HEK293 (cell line): ENCODE measurements around the gene MAD2L2.
A peak's percentile ranks its signal among the peaks of the same experiment; 100 is the strongest.

Experiments used
- ELK4 ChIP-seq: IDR thresholded peaks from 2 replicates; pipeline ENCODE4 v1.6.1; 2011; ENCODE audit warnings: mild to moderate bottlenecking, low read depth, low read length, borderline replicate concordance
- GLI4 ChIP-seq: fragments of 450-650 bp; formaldehyde crosslinking; IDR thresholded peaks from 2 replicates; pipeline ENCODE4 v1.5.1; 2016; ENCODE audit warnings: missing biosample characterization, missing genetic modification characterization
- HOXA7 ChIP-seq: sonication (generic); formaldehyde crosslinking; IDR thresholded peaks from 2 replicates; pipeline ENCODE4 v1.8.1; 2022; ENCODE audit warnings: missing genetic modification reagents, borderline replicate concordance
- KLF1 ChIP-seq: fragments of 450-650 bp; formaldehyde crosslinking; IDR thresholded peaks from 2 replicates; pipeline ENCODE4 v1.5.1; 2016; ENCODE audit warnings: missing biosample characterization, missing genetic modification characterization
- KLF8 ChIP-seq: fragments of 450-650 bp; formaldehyde crosslinking; IDR thresholded peaks from 2 replicates; pipeline ENCODE4 v1.5.1; 2016; ENCODE audit warnings: missing biosample characterization, missing genetic modification characterization
- PRDM2 ChIP-seq: fragments of 450-650 bp; formaldehyde crosslinking; IDR thresholded peaks from 2 replicates; pipeline ENCODE4 v1.5.1; 2016; ENCODE audit warnings: missing biosample characterization, missing genetic modification characterization, borderline replicate concordance
- SCRT2 ChIP-seq: fragments of 450-650 bp; formaldehyde crosslinking; IDR thresholded peaks from 2 replicates; pipeline ENCODE4 v1.5.1; 2016; ENCODE audit warnings: missing biosample characterization, missing genetic modification characterization
- ZBTB10 ChIP-seq: fragments of 450-650 bp; formaldehyde crosslinking; IDR thresholded peaks from 2 replicates; pipeline ENCODE4 v1.5.1; 2016; ENCODE audit warnings: missing biosample characterization, missing genetic modification characterization
- ZBTB17 ChIP-seq: fragments of 450-650 bp; formaldehyde crosslinking; IDR thresholded peaks from 2 replicates; pipeline ENCODE4 v1.5.1; 2016; ENCODE audit warnings: missing biosample characterization, missing genetic modification characterization
- ZBTB26 ChIP-seq: fragments of 450-650 bp; formaldehyde crosslinking; optimal IDR thresholded peaks from 2 replicates; pipeline ENCODE3; 2016; ENCODE audit warnings: missing biosample characterization, mild to moderate bottlenecking, missing genetic modification characterization
- ZBTB49 ChIP-seq: fragments of 450-650 bp; formaldehyde crosslinking; IDR thresholded peaks from 2 replicates; pipeline ENCODE4 v1.5.1; 2016; ENCODE audit warnings: missing biosample characterization, missing genetic modification characterization, low read depth
- ZEB2 ChIP-seq: fragments of 450-650 bp; formaldehyde crosslinking; IDR thresholded peaks from 2 replicates; pipeline ENCODE4 v1.5.1; 2016; ENCODE audit warnings: missing biosample characterization, missing genetic modification characterization
- ZNF132 ChIP-seq: fragments of 450-650 bp; formaldehyde crosslinking; IDR thresholded peaks from 2 replicates; pipeline ENCODE4 v1.5.1; 2017; ENCODE audit warnings: missing biosample characterization, missing genetic modification characterization, borderline replicate concordance
- ZNF140 ChIP-seq: fragments of 450-650 bp; formaldehyde crosslinking; IDR thresholded peaks from 2 replicates; pipeline ENCODE4 v1.5.1; 2016; ENCODE audit warnings: missing biosample characterization, missing genetic modification characterization
- ZNF148 ChIP-seq: fragments of 450-650 bp; formaldehyde crosslinking; IDR thresholded peaks from 2 replicates; pipeline ENCODE4 v1.5.0; 2017; ENCODE audit warnings: missing biosample characterization, missing genetic modification characterization, borderline replicate concordance
- ZNF157 ChIP-seq: fragments of 450-650 bp; formaldehyde crosslinking; IDR thresholded peaks from 2 replicates; pipeline ENCODE4 v1.5.1; 2016; ENCODE audit warnings: missing biosample characterization, missing genetic modification characterization
- ZNF19 ChIP-seq: fragments of 450-650 bp; formaldehyde crosslinking; IDR thresholded peaks from 2 replicates; pipeline ENCODE4; 2016; ENCODE audit warnings: missing biosample characterization, missing genetic modification characterization, low read depth
- ZNF514 ChIP-seq: fragments of 450-650 bp; formaldehyde crosslinking; IDR thresholded peaks from 2 replicates; pipeline ENCODE4 v1.5.1; 2016; ENCODE audit warnings: missing biosample characterization, missing genetic modification characterization
- ZNF549 ChIP-seq: fragments of 450-650 bp; IDR thresholded peaks from 2 replicates; pipeline ENCODE4 v1.5.1; 2018; ENCODE audit warnings: missing biosample characterization, missing genetic modification characterization, mild to moderate bottlenecking, inconsistent platforms, moderate library complexity
- ZNF580 ChIP-seq: fragments of 450-650 bp; formaldehyde crosslinking; IDR thresholded peaks from 2 replicates; pipeline ENCODE4 v1.5.1; 2016; ENCODE audit warnings: missing biosample characterization, missing genetic modification characterization
- ZNF76 ChIP-seq: fragments of 450-650 bp; formaldehyde crosslinking; IDR thresholded peaks from 2 replicates; pipeline ENCODE4; 2016; ENCODE audit warnings: low read depth, missing biosample characterization, missing genetic modification characterization, borderline replicate concordance
- ZNF776 ChIP-seq: fragments of 450-650 bp; formaldehyde crosslinking; IDR thresholded peaks from 2 replicates; pipeline ENCODE4 v1.5.0; 2017; ENCODE audit warnings: missing biosample characterization, missing genetic modification characterization, borderline replicate concordance
- ZNF792 ChIP-seq: fragments of 450-650 bp; formaldehyde crosslinking; IDR thresholded peaks from 2 replicates; pipeline ENCODE4 v1.5.1; 2016; ENCODE audit warnings: missing biosample characterization, missing genetic modification characterization

The MAD2L2 gene

GRCh38 chr1:11707621-11708276 is 26.8 kb upstream of the MAD2L2 start (continued):
- TF ChIP-seq ZBTB49 (tag by site-specific recombination): no peak
- no peak for TF ChIP-seq ZNF514 (tag by site-specific recombination)
- TF ChIP-seq ZNF549 (tag by site-specific recombination): no peak
- no peak for TF ChIP-seq KLF1 (tag by site-specific recombination)
- peak; percentile 25; the same call in 1 of the 2 replicates for TF ChIP-seq ZBTB17 (tag by site-specific recombination)
- TF ChIP-seq ZBTB10: no peak
- TF ChIP-seq ZNF140: no peak
- no peak for TF ChIP-seq ELK4
- no peak for TF ChIP-seq KLF8 (tag by site-specific recombination)
- no peak for TF ChIP-seq ZNF76 (tag by site-specific recombination)
- no peak for TF ChIP-seq ZNF776
- no peak for TF ChIP-seq PRDM2 (tag by site-specific recombination)
- TF ChIP-seq ZNF132 (tag by site-specific recombination): no peak
- no peak for TF ChIP-seq ZNF148 (tag by site-specific recombination)
- TF ChIP-seq SCRT2 (tag by site-specific recombination): peak; percentile 60; the same call in 1 of the 2 replicates
- peak; percentile 37; the same call in 1 of the 2 replicates for TF ChIP-seq ZEB2 (tag by site-specific recombination)
- no peak for TF ChIP-seq GLI4 (tag by site-specific recombination)
- TF ChIP-seq ZNF157: no peak
- TF ChIP-seq ZNF792: no peak
- TF ChIP-seq ZBTB26: no peak
- no peak for TF ChIP-seq ZNF580 (tag by site-specific recombination)
- no peak for TF ChIP-seq HOXA7 (CRISPR knock-in tag)
- TF ChIP-seq ZNF19 (tag by site-specific recombination): no peak
